K562 (cell line): Measurements from ENCODE around the gene TUBB1. TPM values are rescaled to one million over a fixed set of nuclear protein-coding genes. Genes with fewer than 3 reads are reported as not detected.
A peak's percentile ranks its signal among the peaks of the same experiment; 100 is the strongest.

ENCODE experiments used
- ATAC-seq: fragments of 200-7000 bp; cut with Tn5 transposase; 3 replicates; pipeline ENCODE4 v1.9.1; 2020; ENCODE audit warnings: moderate library complexity
- BruUV-seq: library from RNA; stranded (reverse); fragments of 400-500 nt; replicated peaks from 2 replicates; lab custom pipeline; 2021; lab: Mats Ljungman, UMichigan
- CTCF ChIA-PET: fragments of 300-600 bp; formaldehyde crosslinking; extraction: SDS; loops from one replicate; lab custom pipeline; 2021; ENCODE audit warnings: low intra/inter-chr PET ratio; lab: Yijun Ruan, JAX
- POLR2A ChIA-PET: fragments of 300-600, 350-650 bp; sonication (Branson Sonifier 250); formaldehyde crosslinking; extraction: SDS; loops from one replicate; lab custom pipeline; 2021; ENCODE audit warnings: antibody characterized with exemption, inconsistent platforms; lab: Yijun Ruan, JAX
- DNase-seq, 4 experiments: peaks; one replicate each; pipeline versions ENCODE4 v3.0.0 to v3.0.0-alpha.2; 2011 to 2018; ENCODE audit warnings: low spot score in 3 of 4, mixed read lengths in 3 of 4; ENCODE audit errors: extremely low read depth in 1 of 4
- FAIRE-seq: peaks from 2 replicates; lab custom pipeline; 2011; peaks lifted over from hg19 to GRCh38; lab: Jason Lieb, UNC
- H2AFZ ChIP-seq: 2 replicates; pipeline ENCODE4 v1.6.0; 2011; ENCODE audit warnings: low read depth, low read length, control low read depth, inconsistent platforms
- H3K27ac ChIP-seq: fragments of 200-600 bp; 3 replicates; pipeline ENCODE4 v1.8.0; 2011; ENCODE audit warnings: low read depth, mild to moderate bottlenecking, control low read depth, inconsistent platforms, low read length, moderate library complexity, mixed read lengths; ENCODE audit errors: extremely low read depth
- H3K27me3 ChIP-seq, 2 experiments: fragments of 300-600 bp in 1 of 2; 2 replicates in 1 of 2; 3 replicates in 1 of 2; pipeline versions ENCODE4 v1.6.0 to v1.8.0; 2011; ENCODE audit warnings: inconsistent platforms in 2 of 2, low read length in 2 of 2, mild to moderate bottlenecking in 1 of 2, mixed read lengths in 1 of 2, moderate library complexity in 1 of 2; ENCODE audit not compliant: control insufficient read depth in 2 of 2, insufficient read depth in 2 of 2
- H3K36me3 ChIP-seq: fragments of 300-600 bp; 3 replicates; pipeline ENCODE4 v1.8.0; 2011; ENCODE audit warnings: mild to moderate bottlenecking, low read length, inconsistent platforms; ENCODE audit not compliant: control insufficient read depth, insufficient read depth
- H3K4me1 ChIP-seq, 2 experiments: fragments of 200-600 bp in 1 of 2; replicated peaks in 1 of 2; 2 replicates in 1 of 2; 3 replicates in 1 of 2; pipeline versions ENCODE4 v1.5.1 to v1.8.0; 2011; ENCODE audit warnings: inconsistent platforms in 2 of 2, low read length in 2 of 2, mild to moderate bottlenecking in 1 of 2, mixed read lengths in 1 of 2, moderate library complexity in 1 of 2; ENCODE audit not compliant: control insufficient read depth in 2 of 2, insufficient read depth in 2 of 2
- H3K4me2 ChIP-seq: 2 replicates; pipeline ENCODE4 v1.6.1; 2011; ENCODE audit warnings: low read length, control low read depth, inconsistent platforms, mixed read lengths; ENCODE audit not compliant: insufficient read depth
- H3K4me3 ChIP-seq: fragments of 200-600 bp; sonication (generic), shearing (Covaris generic); 2 replicates; pipeline ENCODE4 v1.5.1; 2016; ENCODE audit warnings: control low read depth, inconsistent platforms
- H3K79me2 ChIP-seq: fragments of 200-600 bp; 3 replicates; pipeline ENCODE4 v1.8.0; 2011; ENCODE audit warnings: low read length, inconsistent platforms; ENCODE audit not compliant: control insufficient read depth, insufficient read depth
- H3K9ac ChIP-seq, 2 experiments: 2 replicates each; pipeline versions ENCODE4 v1.6.0 to v1.6.1; 2011; ENCODE audit warnings: low read depth in 2 of 2, low read length in 2 of 2, control low read depth in 1 of 2, inconsistent platforms in 1 of 2, mild to moderate bottlenecking in 1 of 2, mixed read lengths in 1 of 2; ENCODE audit not compliant: insufficient read depth in 1 of 2
- H3K9me1 ChIP-seq: one replicate; pipeline ENCODE4 v1.6.0; 2011; ENCODE audit warnings: inconsistent platforms, mild to moderate bottlenecking, low read length, moderate library complexity; ENCODE audit not compliant: control insufficient read depth, insufficient read depth
- H3K9me3 ChIP-seq: replicated peaks from 2 replicates; pipeline ENCODE4 v1.5.1; 2011; ENCODE audit warnings: low read depth, low read length, inconsistent platforms; ENCODE audit not compliant: control insufficient read depth, insufficient read depth
- H4K20me1 ChIP-seq: replicated peaks from 2 replicates; pipeline ENCODE4 v1.6.1; 2011; ENCODE audit warnings: low read length, inconsistent platforms, mixed read lengths; ENCODE audit not compliant: control insufficient read depth, insufficient read depth
- BHLHE40 ChIP-seq: IDR thresholded peaks from 2 replicates; pipeline ENCODE4 v1.6.1; 2011; ENCODE audit warnings: low read length, improper control_type of control experiment
- FOXP1 ChIP-seq: sonication (generic); formaldehyde crosslinking; IDR thresholded peaks from 2 replicates; pipeline ENCODE4 v1.8.0; 2022; ENCODE audit warnings: mild to moderate bottlenecking, missing genetic modification reagents
- HNRNPL ChIP-seq: fragments of 200-400 bp; formaldehyde crosslinking; IDR thresholded peaks from 2 replicates; pipeline ENCODE4 v1.6.1; 2017; ENCODE audit warnings: low read depth, mild to moderate bottlenecking, low read length
- ILF3 ChIP-seq: fragments of 450-650 bp; IDR thresholded peaks from 2 replicates; pipeline ENCODE4 v1.6.1; 2018; ENCODE audit warnings: antibody characterized with exemption, mild to moderate bottlenecking, moderate library complexity, borderline replicate concordance
- KDM5B ChIP-seq: fragments of 200-600 bp; sonication (generic); IDR thresholded peaks from 2 replicates; pipeline ENCODE4 v1.6.1; 2012; ENCODE audit warnings: low read depth, mild to moderate bottlenecking, moderate library complexity, low read length, control low read depth, inconsistent platforms; ENCODE audit not compliant: insufficient replicate concordance
- MAFF ChIP-seq: IDR thresholded peaks from 2 replicates; pipeline ENCODE4 v1.6.1; 2012; ENCODE audit warnings: low read length, improper control_type of control experiment
- MYC ChIP-seq, 2 experiments: fragments of 250-450 bp in 1 of 2; sonication (Bioruptor Pico) in 1 of 2; IDR thresholded peaks; 2 replicates each; pipeline versions ENCODE4 v1.5.1 to v1.6.1; 2012 to 2021; ENCODE audit warnings: low read depth in 2 of 2, borderline replicate concordance in 1 of 2, improper control_type of control experiment in 1 of 2, low read length in 1 of 2, mild to moderate bottlenecking in 1 of 2, moderate library complexity in 1 of 2
- NRF1 ChIP-seq, 2 experiments: fragments of 450-650 bp; IDR thresholded peaks in 1 of 2; conservative IDR thresholded peaks in 1 of 2; 2 replicates each; pipeline ENCODE4 v1.6.1; 2014; ENCODE audit warnings: mild to moderate bottlenecking in 2 of 2
- PHF8 ChIP-seq: fragments of 200-600 bp; sonication (generic); IDR thresholded peaks from 2 replicates; pipeline ENCODE4 v1.6.1; 2012; ENCODE audit warnings: mixed run types, mild to moderate bottlenecking, inconsistent platforms, low read length, moderate library complexity, borderline replicate concordance
- RBM15 ChIP-seq: fragments of 200-400 bp; formaldehyde crosslinking; IDR thresholded peaks from 2 replicates; pipeline ENCODE4 v1.6.1; 2018; ENCODE audit warnings: mild to moderate bottlenecking, low read length, moderate library complexity; ENCODE audit not compliant: insufficient read depth
- TCF7 ChIP-seq: sonication (generic); IDR thresholded peaks from 2 replicates; pipeline ENCODE4 v1.6.1; 2016; ENCODE audit warnings: antibody characterized with exemption, borderline replicate concordance
- WGBS: fragments of 100-300 bp; shearing (Covaris generic); methylation state at CpG from one replicate; pipeline ENCODE4 v1.1.6; 2016; ENCODE audit warnings: low coverage, mixed read lengths; ENCODE audit not compliant: insufficient coverage; ENCODE audit errors: missing lambda C conversion rate; 5-methylcytosine and 5-hydroxymethylcytosine counted together
- in situ Hi-C: fragments of 300-500 bp; cut with MboI; formaldehyde crosslinking; loops from 4 replicates; pipeline ENCODE4 v1.15.0; 2018; ENCODE audit warnings: inconsistent platforms, mixed read lengths
- intact Hi-C: fragments of 100-400 bp; cut with micrococcal nuclease; formaldehyde crosslinking; loops from 2 replicates; pipeline ENCODE4 v1.14.2; 2022
- polyA plus RNA-seq, 8 experiments: library from polyadenylated mRNA; depleted of rRNA in 4 of 8; stranded (reverse) in 5 of 8; unstranded in 3 of 8; fragments of >200 nt; fragmentation: Nextera tagmentation in 2 of 8; fragmentation: Illumina TruSeq in 1 of 8; extraction: Ambion mirVana in 2 of 8; extraction: Trizol in 1 of 8; gene quantifications; 2 replicates each; pipeline versions ENCODE4 v1.2.1 to v1.2.3, GENCODE V29; 2011 to 2014; ENCODE audit warnings: inconsistent platforms in 1 of 8, missing spikeins in 1 of 8
- total RNA-seq, 7 experiments: library from RNA; depleted of rRNA in 6 of 7; stranded (reverse); fragments of >200 nt in 6 of 7; fragmentation: Illumina TruSeq in 2 of 7; extraction: Trizol in 2 of 7; gene quantifications; 2 replicates each; pipeline versions ENCODE4 v1.2.1 to v1.2.3, GENCODE V29; 2011 to 2021; ENCODE audit warnings: low replicate concordance in 1 of 7
- TF ChIP-seq, protein P1 (sequence below): sonication (generic); formaldehyde crosslinking; IDR thresholded peaks from 2 replicates; pipeline ENCODE4 v1.8.0; 2023; ENCODE audit warnings: missing genetic modification reagents, mild to moderate bottlenecking, borderline replicate concordance
- TF ChIP-seq, protein P2 (sequence below): fragments of 450-650 bp; formaldehyde crosslinking; IDR thresholded peaks from 2 replicates; pipeline ENCODE4 v1.4.0; 2022; ENCODE audit warnings: missing genetic modification characterization

The TUBB1 gene
- total and polyA plus RNA-seq, 9 of the 15 experiments (the other 6 are each of a cell fraction or from before 2014, with no cell fraction given), result 1.5 to 3.9 (median 2.4) TPM

GRCh38 chr20:59006864-59007664 lies 12.2 kb upstream of the TUBB1 start, which contains the start of gene CTSZ:
TSS of gene CTSZ (minus strand) at chr20:59007254. CDS start at chr20:59007128, 126 bp downstream.
- Histone ChIP-seq H2AFZ (peak within 1 kb of the TSS; percentile 66), H3K27ac (peak within 1 kb of the TSS; percentile 90), H3K4me2 (peak within 1 kb of the TSS; percentile 87), H4K20me1 (no peaks in the 10 kb centered on the region; the same call in 1 of the 2 replicates), H3K79me2 (peaks cover 41% of the 10 kb centered on the region), H3K9ac (peak within 1 kb of the TSS; percentile 91 to 99), H3K4me1 (peaks cover 51 to 91% of the 10 kb centered on the region in 2 experiments), H3K4me3 (peak within 1 kb of the TSS; percentile 66), H3K9me1 (peaks cover 6% of the 10 kb centered on the region), H3K9me3 (no peaks in the 10 kb centered on the region), H3K36me3 (peaks cover 35% of the 10 kb centered on the region; the same call in 2 of the 3 replicates), H3K27me3 (no peaks in the 10 kb centered on the region)
- ChIA-PET POLR2A (interaction anchor here (1.0 kb wide), 1 partner anchor 24 kb away, joined by 3 read pairs; no protein-coding TSS in a partner anchor), CTCF (no interaction called here)
- intact Hi-C loops, result no loop called here
- peak; percentile 83 to 96 (median 93) for DNase-seq
- WGBS, result 3% methylated on average over 29 of the region's 82 CpGs
- peak; percentile 87 for ATAC-seq
- in situ Hi-C loops, result no loop called here
- FAIRE-seq, result no peak
- BruUV-seq, result no TSS peak
- TF ChIP-seq TCF7, result no peak
- TF ChIP-seq NRF1 (conservative IDR thresholded peaks at IDR 0.05 in 1 of 2, IDR thresholded peaks at IDR 0.05 in 1 of 2), result peak in 1 of 2 experiments; percentile 38; a peak in 2 of 4 replicates
- peak; percentile 52; the same call in 1 of the 2 replicates for TF ChIP-seq HNRNPL
- no peak for TF ChIP-seq RBM15
- TF ChIP-seq KDM5B, result peak; percentile 66
- 0 out of 2 replicates have a peak, but pooled peaks have one; percentile 45 for TF ChIP-seq ILF3
- TF ChIP-seq FOXP1 (CRISPR knock-in tag), result 0 out of 2 replicates have a peak, but pooled peaks have one; percentile 35
- peak; percentile 76; the same call in 1 of the 2 replicates for TF ChIP-seq PHF8
- TF ChIP-seq, protein P1, sequence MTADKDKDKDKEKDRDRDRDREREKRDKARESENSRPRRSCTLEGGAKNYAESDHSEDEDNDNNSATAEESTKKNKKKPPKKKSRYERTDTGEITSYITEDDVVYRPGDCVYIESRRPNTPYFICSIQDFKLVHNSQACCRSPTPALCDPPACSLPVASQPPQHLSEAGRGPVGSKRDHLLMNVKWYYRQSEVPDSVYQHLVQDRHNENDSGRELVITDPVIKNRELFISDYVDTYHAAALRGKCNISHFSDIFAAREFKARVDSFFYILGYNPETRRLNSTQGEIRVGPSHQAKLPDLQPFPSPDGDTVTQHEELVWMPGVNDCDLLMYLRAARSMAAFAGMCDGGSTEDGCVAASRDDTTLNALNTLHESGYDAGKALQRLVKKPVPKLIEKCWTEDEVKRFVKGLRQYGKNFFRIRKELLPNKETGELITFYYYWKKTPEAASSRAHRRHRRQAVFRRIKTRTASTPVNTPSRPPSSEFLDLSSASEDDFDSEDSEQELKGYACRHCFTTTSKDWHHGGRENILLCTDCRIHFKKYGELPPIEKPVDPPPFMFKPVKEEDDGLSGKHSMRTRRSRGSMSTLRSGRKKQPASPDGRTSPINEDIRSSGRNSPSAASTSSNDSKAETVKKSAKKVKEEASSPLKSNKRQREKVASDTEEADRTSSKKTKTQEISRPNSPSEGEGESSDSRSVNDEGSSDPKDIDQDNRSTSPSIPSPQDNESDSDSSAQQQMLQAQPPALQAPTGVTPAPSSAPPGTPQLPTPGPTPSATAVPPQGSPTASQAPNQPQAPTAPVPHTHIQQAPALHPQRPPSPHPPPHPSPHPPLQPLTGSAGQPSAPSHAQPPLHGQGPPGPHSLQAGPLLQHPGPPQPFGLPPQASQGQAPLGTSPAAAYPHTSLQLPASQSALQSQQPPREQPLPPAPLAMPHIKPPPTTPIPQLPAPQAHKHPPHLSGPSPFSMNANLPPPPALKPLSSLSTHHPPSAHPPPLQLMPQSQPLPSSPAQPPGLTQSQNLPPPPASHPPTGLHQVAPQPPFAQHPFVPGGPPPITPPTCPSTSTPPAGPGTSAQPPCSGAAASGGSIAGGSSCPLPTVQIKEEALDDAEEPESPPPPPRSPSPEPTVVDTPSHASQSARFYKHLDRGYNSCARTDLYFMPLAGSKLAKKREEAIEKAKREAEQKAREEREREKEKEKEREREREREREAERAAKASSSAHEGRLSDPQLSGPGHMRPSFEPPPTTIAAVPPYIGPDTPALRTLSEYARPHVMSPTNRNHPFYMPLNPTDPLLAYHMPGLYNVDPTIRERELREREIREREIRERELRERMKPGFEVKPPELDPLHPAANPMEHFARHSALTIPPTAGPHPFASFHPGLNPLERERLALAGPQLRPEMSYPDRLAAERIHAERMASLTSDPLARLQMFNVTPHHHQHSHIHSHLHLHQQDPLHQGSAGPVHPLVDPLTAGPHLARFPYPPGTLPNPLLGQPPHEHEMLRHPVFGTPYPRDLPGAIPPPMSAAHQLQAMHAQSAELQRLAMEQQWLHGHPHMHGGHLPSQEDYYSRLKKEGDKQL (CRISPR knock-in tag), result no peak
- TF ChIP-seq, protein P2, sequence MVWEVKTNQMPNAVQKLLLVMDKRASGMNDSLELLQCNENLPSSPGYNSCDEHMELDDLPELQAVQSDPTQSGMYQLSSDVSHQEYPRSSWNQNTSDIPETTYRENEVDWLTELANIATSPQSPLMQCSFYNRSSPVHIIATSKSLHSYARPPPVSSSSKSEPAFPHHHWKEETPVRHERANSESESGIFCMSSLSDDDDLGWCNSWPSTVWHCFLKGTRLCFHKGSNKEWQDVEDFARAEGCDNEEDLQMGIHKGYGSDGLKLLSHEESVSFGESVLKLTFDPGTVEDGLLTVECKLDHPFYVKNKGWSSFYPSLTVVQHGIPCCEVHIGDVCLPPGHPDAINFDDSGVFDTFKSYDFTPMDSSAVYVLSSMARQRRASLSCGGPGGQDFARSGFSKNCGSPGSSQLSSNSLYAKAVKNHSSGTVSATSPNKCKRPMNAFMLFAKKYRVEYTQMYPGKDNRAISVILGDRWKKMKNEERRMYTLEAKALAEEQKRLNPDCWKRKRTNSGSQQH (CRISPR knock-in tag), result no peak
- TF ChIP-seq MYC (IDR thresholded peaks at IDR 0.05; ENCODE audit: low read depth, low read length), result peak; percentile 54; the same call in 1 of the 2 replicates
- no peak for TF ChIP-seq MYC (CRISPR knock-in tag; IDR thresholded peaks at IDR 0.05; ENCODE audit: borderline replicate concordance, low read depth)
- TF ChIP-seq MAFF, result no peak
- TF ChIP-seq BHLHE40, result 0 out of 2 replicates have a peak, but pooled peaks have one; percentile 30
